ENCODE data around the gene PDHB. TPM values are rescaled to one million over a fixed set of nuclear protein-coding genes. Genes with fewer than 3 reads are reported as not detected.

PDHB gene
- total and polyA plus RNA-seq, 10 of the 15 experiments (the other 5 are each of a cell fraction or from before 2014, with no cell fraction given) = 62.9 to 224 (median 93.2) TPM

GRCh38 chr3:58434990-58435389, 1.4 kb upstream of the PDHB start (continued):
- TF ChIP-seq, protein P1, sequence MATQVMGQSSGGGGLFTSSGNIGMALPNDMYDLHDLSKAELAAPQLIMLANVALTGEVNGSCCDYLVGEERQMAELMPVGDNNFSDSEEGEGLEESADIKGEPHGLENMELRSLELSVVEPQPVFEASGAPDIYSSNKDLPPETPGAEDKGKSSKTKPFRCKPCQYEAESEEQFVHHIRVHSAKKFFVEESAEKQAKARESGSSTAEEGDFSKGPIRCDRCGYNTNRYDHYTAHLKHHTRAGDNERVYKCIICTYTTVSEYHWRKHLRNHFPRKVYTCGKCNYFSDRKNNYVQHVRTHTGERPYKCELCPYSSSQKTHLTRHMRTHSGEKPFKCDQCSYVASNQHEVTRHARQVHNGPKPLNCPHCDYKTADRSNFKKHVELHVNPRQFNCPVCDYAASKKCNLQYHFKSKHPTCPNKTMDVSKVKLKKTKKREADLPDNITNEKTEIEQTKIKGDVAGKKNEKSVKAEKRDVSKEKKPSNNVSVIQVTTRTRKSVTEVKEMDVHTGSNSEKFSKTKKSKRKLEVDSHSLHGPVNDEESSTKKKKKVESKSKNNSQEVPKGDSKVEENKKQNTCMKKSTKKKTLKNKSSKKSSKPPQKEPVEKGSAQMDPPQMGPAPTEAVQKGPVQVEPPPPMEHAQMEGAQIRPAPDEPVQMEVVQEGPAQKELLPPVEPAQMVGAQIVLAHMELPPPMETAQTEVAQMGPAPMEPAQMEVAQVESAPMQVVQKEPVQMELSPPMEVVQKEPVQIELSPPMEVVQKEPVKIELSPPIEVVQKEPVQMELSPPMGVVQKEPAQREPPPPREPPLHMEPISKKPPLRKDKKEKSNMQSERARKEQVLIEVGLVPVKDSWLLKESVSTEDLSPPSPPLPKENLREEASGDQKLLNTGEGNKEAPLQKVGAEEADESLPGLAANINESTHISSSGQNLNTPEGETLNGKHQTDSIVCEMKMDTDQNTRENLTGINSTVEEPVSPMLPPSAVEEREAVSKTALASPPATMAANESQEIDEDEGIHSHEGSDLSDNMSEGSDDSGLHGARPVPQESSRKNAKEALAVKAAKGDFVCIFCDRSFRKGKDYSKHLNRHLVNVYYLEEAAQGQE (IDR thresholded peaks at IDR 0.05; ENCODE audit: low read depth, low read length) = no peak
- TF ChIP-seq KDM1A (IDR thresholded peaks at IDR 0.05; ENCODE audit: borderline replicate concordance) (no peak), POLR2A (IDR thresholded peaks at IDR 0.05; ENCODE audit: low read depth, low read length) (no peak), CBX3 (IDR thresholded peaks at IDR 0.05; ENCODE audit: borderline replicate concordance, low read depth) (no peak), HDAC2 (IDR thresholded peaks at IDR 0.05) (no peak), HDAC6 (IDR thresholded peaks at IDR 0.05; ENCODE audit: unreplicated experiment) (no peak)

GRCh38 chr3:58434511-58434910, 879 bp upstream of the PDHB start:
- ChIA-PET POLR2A (no interaction called here), CTCF (interaction anchor here (0.8 to 2.3 kb wide), 6 partner anchors 14 to 216 kb away, joined by 3 to 7 read pairs (median 3); no protein-coding TSS in a partner anchor), RAD21 (ENCODE audit: unreplicated experiment) (interaction anchor here (0.8 to 1.0 kb wide), 2 partner anchors 19 to 128 kb away, joined by 3 to 4 read pairs; partner anchors contain the start of genes HTD2 and RPP14), SMC1A (ENCODE audit: uncharacterized antibody, unreplicated experiment) (interaction anchor here (1.0 to 2.9 kb wide), 4 partner anchors 14 to 128 kb away, joined by 3 to 15 read pairs (median 6); partner anchors contain the start of genes HTD2 and RPP14)
- no peak for DNase-seq (ENCODE audit: low read depth, low spot score)
- no peaks in the 10 kb centered on the region for H4K20me1 ChIP-seq (ENCODE audit: control insufficient read depth, insufficient read depth)
- no peaks in the 10 kb centered on the region for H3K27me3 ChIP-seq (replicated peaks in 1 of 2; ENCODE audit: control insufficient read depth in 2 of 2, insufficient read depth in 2 of 2, low read length in 1 of 2)
- ATAC-seq = no peak
- FAIRE-seq = no peak
- no peak overlapping the region for H3K4me3 ChIP-seq
- no peaks in the 10 kb centered on the region; a peak in 1 of 4 replicates for H3K36me3 ChIP-seq (ENCODE audit: control insufficient read depth in 2 of 2, insufficient read depth in 2 of 2, low read length in 1 of 2)
- H3K9ac ChIP-seq (ENCODE audit: control insufficient read depth, insufficient read depth, low read length) = no peak overlapping the region
- H3K27ac ChIP-seq (ENCODE audit: control insufficient read depth, insufficient read depth) = no peak overlapping the region
- 96% methylated on average over 11 of the region's 11 CpGs for WGBS (ENCODE audit: insufficient coverage, insufficient replicate concordance, low lambda C conversion rate, missing lambda C conversion rate)
- H3K4me1 ChIP-seq (ENCODE audit: control insufficient read depth, insufficient read depth, low read length) = peaks cover 9% of the 10 kb centered on the region
- intact Hi-C loops (cut with micrococcal nuclease; ENCODE audit: unreplicated experiment) = loop anchor here (5.0 kb wide), 1 partner anchor 98 kb away; no protein-coding TSS in a partner anchor
- in situ Hi-C loops (cut with MboI) = no loop called here
- BruUV-seq (replicated peaks) = no TSS peak
- no peak overlapping the region for H2AFZ ChIP-seq (ENCODE audit: control insufficient read depth, low read depth, low read length)
- peak overlapping the region; percentile 61 for H3K4me2 ChIP-seq (ENCODE audit: control insufficient read depth, insufficient read depth)
- H3K9me3 ChIP-seq (replicated peaks; ENCODE audit: control insufficient read depth, insufficient read depth, low read length) = no peaks in the 10 kb centered on the region
- H3K79me2 ChIP-seq (ENCODE audit: control insufficient read depth, insufficient read depth, low read length) = peaks cover 6% of the 10 kb centered on the region
- TF ChIP-seq BHLHE40 (IDR thresholded peaks at IDR 0.05; ENCODE audit: borderline replicate concordance in 1 of 2, low read depth in 2 of 2, low read length in 1 of 2) = no peak
- no peak for TF ChIP-seq POLR2AphosphoS5 (IDR thresholded peaks at IDR 0.05; ENCODE audit: low read length)
- no peak for TF ChIP-seq HDGF (IDR thresholded peaks at IDR 0.05)
- TF ChIP-seq SPI1 (IDR thresholded peaks at IDR 0.05; ENCODE audit: borderline replicate concordance, insufficient read depth, low read depth, low read length) = no peak
- no peak for TF ChIP-seq ZNF622 (IDR thresholded peaks at IDR 0.05)
- TF ChIP-seq SRF (IDR thresholded peaks at IDR 0.05; ENCODE audit: low read depth in 2 of 2, low read length in 2 of 2) = no peak
- no peak for TF ChIP-seq JUND (IDR thresholded peaks at IDR 0.05; ENCODE audit: low read depth, low read length)
- no peak for TF ChIP-seq CHD1 (IDR thresholded peaks at IDR 0.05; ENCODE audit: low read depth, low read length)
- TF ChIP-seq, protein P2, sequence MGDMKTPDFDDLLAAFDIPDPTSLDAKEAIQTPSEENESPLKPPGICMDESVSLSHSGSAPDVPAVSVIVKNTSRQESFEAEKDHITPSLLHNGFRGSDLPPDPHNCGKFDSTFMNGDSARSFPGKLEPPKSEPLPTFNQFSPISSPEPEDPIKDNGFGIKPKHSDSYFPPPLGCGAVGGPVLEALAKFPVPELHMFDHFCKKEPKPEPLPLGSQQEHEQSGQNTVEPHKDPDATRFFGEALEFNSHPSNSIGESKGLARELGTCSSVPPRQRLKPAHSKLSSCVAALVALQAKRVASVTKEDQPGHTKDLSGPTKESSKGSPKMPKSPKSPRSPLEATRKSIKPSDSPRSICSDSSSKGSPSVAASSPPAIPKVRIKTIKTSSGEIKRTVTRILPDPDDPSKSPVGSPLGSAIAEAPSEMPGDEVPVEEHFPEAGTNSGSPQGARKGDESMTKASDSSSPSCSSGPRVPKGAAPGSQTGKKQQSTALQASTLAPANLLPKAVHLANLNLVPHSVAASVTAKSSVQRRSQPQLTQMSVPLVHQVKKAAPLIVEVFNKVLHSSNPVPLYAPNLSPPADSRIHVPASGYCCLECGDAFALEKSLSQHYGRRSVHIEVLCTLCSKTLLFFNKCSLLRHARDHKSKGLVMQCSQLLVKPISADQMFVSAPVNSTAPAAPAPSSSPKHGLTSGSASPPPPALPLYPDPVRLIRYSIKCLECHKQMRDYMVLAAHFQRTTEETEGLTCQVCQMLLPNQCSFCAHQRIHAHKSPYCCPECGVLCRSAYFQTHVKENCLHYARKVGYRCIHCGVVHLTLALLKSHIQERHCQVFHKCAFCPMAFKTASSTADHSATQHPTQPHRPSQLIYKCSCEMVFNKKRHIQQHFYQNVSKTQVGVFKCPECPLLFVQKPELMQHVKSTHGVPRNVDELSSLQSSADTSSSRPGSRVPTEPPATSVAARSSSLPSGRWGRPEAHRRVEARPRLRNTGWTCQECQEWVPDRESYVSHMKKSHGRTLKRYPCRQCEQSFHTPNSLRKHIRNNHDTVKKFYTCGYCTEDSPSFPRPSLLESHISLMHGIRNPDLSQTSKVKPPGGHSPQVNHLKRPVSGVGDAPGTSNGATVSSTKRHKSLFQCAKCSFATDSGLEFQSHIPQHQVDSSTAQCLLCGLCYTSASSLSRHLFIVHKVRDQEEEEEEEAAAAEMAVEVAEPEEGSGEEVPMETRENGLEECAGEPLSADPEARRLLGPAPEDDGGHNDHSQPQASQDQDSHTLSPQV (IDR thresholded peaks at IDR 0.05) = no peak
- TF ChIP-seq TCF3 (IDR thresholded peaks at IDR 0.05; ENCODE audit: borderline replicate concordance, insufficient read depth, low read depth, low read length) = no peak
- no peak for TF ChIP-seq YY1 (IDR thresholded peaks at IDR 0.05; ENCODE audit: low read depth, low read length)

Data from GM12878 (cell line).